ENCODE results near the gene APOBEC4.

DNA sequence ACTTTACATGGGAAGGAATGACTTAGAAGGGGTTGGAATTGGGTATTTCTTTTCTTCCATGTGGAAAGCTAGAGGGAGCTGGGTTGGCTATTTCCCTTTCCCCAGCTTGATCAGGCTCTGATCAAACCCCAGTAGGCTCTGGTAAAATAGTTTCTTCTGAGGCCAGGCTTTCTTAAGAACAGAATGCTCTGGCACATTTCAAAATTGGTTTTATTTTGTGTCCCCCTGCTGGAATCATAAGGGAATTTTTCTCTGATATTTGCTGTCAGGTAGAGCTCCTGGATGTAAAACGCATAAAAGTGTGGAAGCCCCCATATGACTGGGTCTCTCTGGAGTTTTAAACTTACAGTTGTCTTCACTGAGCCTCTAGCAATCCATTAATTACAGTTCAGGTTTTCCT, 17.1 kb upstream of the APOBEC4 start:
- no peak for TF ChIP-seq CREB1 (IDR thresholded peaks at IDR 0.05)
- no peak for TF ChIP-seq CREB1 (CRISPR knock-in tag; IDR thresholded peaks at IDR 0.05)
- TF ChIP-seq MEIS1 (CRISPR knock-in tag; IDR thresholded peaks at IDR 0.05; ENCODE audit: borderline replicate concordance) = no peak
- no peak for TF ChIP-seq ZBTB8A (CRISPR knock-in tag; IDR thresholded peaks at IDR 0.05; ENCODE audit: borderline replicate concordance, low read depth)
